ENCODE measurements around the gene RBM4B.

The RBM4B gene

DNA sequence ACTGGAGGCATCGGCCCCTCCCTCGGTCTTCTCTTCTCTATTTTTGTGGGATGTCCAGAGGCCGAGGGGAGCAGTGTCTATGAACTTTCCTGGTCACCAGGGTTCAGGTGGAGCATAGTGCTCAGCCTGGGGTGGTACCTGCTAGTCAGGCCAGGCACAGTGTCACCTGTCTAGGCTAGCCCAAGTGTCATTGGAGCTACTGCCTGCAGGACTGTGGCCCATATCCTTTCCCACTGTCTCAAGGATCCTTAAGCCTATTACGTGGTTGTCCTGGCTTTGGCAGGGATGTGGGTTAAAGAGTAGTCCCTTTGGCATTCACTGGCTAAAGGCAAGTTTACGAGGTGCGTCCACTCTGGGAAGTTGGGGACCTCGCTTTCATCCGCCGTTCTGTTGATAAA lies 51.9 kb downstream of the RBM4B start:
- no peak overlapping the region for H3K4me3 ChIP-seq (ENCODE audit: low read depth, low read length)
- no peak for DNase-seq (ENCODE audit: low read depth)

DNA sequence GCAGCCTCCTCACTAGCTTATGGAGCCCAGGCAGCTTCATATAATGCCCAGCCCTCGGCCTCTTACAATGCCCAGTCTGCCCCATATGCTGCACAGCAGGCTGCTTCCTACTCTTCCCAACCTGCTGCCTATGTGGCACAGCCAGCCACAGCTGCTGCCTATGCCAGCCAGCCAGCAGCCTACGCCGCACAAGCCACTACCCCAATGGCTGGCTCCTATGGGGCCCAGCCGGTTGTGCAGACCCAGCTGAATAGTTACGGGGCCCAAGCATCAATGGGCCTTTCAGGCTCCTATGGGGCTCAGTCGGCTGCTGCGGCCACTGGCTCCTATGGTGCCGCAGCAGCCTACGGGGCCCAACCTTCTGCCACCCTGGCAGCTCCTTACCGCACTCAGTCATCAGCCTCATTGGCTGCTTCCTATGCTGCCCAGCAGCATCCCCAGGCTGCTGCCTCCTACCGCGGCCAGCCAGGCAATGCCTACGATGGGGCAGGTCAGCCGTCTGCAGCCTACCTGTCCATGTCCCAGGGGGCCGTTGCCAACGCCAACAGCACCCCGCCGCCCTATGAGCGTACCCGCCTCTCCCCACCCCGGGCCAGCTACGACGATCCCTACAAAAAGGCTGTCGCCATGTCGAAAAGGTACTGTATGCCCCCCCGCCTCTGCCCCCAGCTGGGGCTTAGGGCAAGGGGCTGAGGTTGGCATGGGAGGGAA lies 52.5 kb downstream of the RBM4B start:
- H3K4me3 ChIP-seq (ENCODE audit: low read depth, low read length): no peak overlapping the region

DNA sequence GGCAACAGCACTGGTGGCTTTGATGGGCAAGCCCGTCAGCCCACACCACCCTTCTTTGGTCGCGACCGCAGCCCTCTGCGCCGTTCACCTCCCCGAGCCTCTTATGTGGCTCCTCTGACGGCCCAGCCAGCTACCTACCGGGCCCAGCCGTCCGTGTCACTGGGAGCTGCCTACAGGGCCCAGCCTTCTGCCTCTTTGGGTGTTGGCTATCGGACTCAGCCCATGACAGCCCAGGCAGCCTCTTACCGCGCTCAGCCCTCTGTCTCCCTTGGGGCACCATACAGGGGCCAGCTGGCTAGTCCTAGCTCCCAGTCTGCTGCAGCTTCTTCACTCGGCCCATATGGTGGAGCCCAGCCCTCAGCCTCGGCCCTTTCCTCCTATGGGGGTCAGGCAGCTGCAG lies 53.2 kb downstream of the RBM4B start:
- no peak for DNase-seq (ENCODE audit: low read depth)
- no peak overlapping the region for H3K4me3 ChIP-seq (ENCODE audit: low read depth, low read length)

More for the DNA sequence above, 52.5 kb downstream of the RBM4B start:
- DNase-seq (ENCODE audit: low read depth): no peak

DNA sequence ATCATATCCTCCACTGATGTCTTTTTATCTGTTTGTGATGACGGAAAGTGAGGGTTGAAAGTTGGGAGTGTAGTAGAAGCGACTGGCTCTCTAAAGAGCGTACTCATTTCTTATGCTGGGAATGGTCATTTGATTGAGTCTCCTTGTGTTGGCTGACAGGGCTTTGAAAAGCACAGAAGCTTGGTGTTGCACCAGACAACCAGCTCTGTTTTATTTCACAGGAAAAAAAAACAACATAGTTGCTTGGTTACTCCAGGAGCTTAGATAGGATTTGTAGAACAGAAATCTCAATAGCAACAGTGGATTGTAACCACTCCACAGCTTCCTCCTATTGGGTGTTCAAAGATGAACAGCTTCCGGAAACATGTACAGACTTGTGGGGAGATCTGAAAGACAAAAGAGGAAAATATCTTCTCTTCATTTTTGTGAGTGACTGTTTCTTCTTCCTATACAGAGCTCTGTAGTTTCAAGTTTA lies 58.6 kb downstream of the RBM4B start:
- DNase-seq (ENCODE audit: low read depth): no peak
- H3K4me3 ChIP-seq (ENCODE audit: low read depth, low read length): peak overlapping the region; percentile 94

DNA sequence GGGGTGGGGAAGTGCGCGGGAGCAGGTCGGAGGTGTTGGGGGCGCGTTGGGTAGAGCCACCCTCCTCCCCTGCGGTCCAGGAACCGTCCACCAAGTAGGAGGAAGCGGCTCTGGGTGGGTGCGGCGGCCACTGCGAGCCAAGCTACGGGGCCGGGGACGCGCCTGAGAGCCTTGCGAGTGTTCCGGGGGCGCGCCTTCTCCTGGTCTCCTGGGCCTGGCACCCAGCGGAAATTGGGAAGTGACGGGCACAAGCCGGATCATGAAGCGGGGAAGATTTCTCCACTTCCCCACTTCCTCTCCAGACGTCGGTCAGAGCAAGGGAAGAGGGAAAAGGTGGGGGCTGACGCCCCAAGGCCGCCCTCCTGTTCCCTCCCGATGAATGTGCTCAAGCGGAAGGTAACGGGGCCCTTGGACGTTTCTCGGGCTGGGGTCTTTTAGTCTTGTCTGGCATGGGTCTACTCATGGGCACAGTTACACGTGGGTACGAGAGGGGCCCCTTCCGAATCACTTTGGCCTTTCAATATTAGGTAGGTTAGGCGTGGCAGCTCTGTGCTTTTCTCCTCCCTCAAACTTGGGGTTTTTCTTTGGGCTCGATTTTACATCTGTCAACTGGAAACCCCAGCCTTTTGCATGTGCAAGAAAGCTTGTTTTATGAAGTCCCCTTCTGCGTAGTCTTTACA lies 60.4 kb downstream of the RBM4B start:
- DNase-seq (ENCODE audit: low read depth): no peak
- H3K4me3 ChIP-seq (ENCODE audit: low read depth, low read length): peak overlapping the region; percentile 94

DNA sequence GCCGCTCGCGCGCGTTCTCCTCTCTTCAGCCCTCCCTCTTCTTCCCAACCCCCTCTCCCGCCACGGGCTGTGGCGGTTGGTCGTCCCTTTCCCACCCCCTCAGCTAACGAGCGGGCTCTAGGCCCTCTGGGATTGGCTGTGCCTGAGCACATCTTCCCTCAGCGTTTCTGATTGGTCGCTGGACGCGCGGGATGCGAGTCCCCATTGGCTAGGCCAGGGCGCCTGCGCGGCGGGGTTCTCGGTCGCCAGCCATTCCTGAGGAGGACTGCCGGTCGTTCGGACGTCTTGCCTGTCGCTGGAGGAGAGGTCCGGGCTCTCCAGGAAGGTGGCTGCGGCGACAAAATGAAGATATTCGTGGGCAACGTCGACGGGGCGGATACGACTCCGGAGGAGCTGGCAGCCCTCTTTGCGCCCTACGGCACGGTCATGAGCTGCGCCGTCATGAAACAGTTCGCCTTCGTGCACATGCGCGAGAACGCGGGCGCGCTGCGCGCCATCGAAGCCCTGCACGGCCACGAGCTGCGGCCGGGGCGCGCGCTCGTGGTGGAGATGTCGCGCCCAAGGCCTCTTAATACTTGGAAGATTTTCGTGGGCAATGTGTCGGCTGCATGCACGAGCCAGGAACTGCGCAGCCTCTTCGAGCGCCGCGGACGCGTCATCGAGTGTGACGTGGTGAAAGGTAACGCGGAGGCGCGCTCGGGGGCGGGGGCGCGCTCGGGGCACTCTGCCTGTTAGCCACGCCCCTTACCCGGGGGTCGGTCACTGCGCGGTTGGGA lies 61.1 kb downstream of the RBM4B start, which contains the start of gene RBM14:
Gene RBM14, plus strand, starts transcription at position 252 of the 776 bp plus-strand sequence. Its CDS starts 91 bp downstream, at position 343.
- peak within 1 kb of the TSS; percentile 94 for H3K4me3 ChIP-seq (ENCODE audit: low read depth, low read length)
- DNase-seq (ENCODE audit: low read depth): peak; percentile 97
